Measurements from ENCODE around the gene CHRNB2.

The CHRNB2 gene

DNA sequence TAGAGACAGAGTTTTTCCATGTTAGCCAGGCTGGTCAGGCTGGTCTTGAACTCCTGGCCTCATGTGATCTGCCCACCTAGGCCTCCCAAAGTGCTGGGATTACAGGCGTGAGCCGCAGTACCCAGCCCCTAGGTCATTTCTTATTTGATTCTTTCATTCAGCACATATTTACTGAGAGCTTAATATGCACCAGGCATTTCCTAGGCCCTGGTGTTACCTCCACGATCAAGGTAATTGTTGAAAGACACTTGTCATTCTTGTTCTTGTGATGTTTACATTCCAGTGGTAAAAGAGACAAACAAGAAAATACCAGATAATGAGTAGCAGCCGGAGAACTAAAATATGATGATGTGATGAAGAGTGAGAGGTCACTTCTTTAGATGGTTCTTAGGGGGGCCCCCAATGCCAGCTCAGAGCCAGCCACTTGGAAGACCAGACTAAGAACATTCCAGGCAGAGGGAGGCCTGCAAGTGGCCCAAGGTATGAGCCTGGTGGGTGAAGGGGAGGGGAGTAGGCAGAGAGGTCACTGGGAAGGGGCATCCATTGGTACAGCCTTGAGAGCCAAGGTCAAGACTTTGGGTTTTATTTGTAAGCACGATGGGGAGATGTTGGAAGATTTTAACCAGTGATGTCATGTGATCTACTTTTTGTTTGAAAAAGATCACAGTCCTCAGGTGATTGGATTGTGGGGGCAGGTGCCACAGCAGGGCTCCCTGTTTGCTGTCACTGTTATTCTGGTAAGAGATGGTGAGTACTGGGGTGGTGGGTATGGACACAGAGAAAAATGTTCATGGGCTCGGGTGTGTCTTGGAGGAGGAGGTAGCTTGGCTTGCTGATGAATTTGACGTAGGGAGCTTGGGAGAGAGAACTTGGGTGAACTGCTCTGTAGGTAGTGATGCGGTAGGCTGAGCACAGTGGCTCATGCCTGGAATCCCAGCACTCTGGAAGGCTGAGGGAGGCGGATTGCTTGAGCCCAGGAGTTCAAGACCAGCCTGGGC lies 27.8 kb upstream of the CHRNB2 start:
- H3K27ac ChIP-seq (ENCODE audit: low read length) = no peak overlapping the region
- no peak overlapping the region for H2AFZ ChIP-seq (ENCODE audit: low read length)
- DNase-seq = no peak
- no peak overlapping the region for H3K4me3 ChIP-seq (ENCODE audit: low read length)
- H3K79me2 ChIP-seq (ENCODE audit: low read length) = no peaks in the 10 kb centered on the region
- no peaks in the 10 kb centered on the region for H3K9me2 ChIP-seq (replicated peaks; ENCODE audit: insufficient read depth, low read length)
- no peak overlapping the region for H3K9ac ChIP-seq (ENCODE audit: low read length)
- TF ChIP-seq EZH2 (optimal IDR thresholded peaks at IDR 0.05; ENCODE audit: low read depth, low read length) (no peak), EZH2phosphoT487 (IDR thresholded peaks at IDR 0.05; ENCODE audit: low read length) (no peak)
- TF ChIP-seq, protein P1, sequence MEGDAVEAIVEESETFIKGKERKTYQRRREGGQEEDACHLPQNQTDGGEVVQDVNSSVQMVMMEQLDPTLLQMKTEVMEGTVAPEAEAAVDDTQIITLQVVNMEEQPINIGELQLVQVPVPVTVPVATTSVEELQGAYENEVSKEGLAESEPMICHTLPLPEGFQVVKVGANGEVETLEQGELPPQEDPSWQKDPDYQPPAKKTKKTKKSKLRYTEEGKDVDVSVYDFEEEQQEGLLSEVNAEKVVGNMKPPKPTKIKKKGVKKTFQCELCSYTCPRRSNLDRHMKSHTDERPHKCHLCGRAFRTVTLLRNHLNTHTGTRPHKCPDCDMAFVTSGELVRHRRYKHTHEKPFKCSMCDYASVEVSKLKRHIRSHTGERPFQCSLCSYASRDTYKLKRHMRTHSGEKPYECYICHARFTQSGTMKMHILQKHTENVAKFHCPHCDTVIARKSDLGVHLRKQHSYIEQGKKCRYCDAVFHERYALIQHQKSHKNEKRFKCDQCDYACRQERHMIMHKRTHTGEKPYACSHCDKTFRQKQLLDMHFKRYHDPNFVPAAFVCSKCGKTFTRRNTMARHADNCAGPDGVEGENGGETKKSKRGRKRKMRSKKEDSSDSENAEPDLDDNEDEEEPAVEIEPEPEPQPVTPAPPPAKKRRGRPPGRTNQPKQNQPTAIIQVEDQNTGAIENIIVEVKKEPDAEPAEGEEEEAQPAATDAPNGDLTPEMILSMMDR (IDR thresholded peaks at IDR 0.05; ENCODE audit: low read length) = no peak
- H4K20me1 ChIP-seq (ENCODE audit: insufficient read depth, low read length) = no peaks in the 10 kb centered on the region
- no peaks in the 10 kb centered on the region for H3K4me1 ChIP-seq (ENCODE audit: low read length)
- no peaks in the 10 kb centered on the region for H3K9me3 ChIP-seq (replicated peaks; ENCODE audit: insufficient read depth, low read length)
- H3K36me3 ChIP-seq (replicated peaks; ENCODE audit: insufficient read depth, low read length) = no peaks in the 10 kb centered on the region
- H3F3A ChIP-seq (ENCODE audit: insufficient read depth, low read length) = no peaks in the 10 kb centered on the region
- H3K27me3 ChIP-seq (replicated peaks; ENCODE audit: insufficient read depth, low read length) = no peaks in the 10 kb centered on the region
- H3K4me2 ChIP-seq (ENCODE audit: low read depth, low read length) = no peak overlapping the region

GRCh38 chr1:154541231-154541630 lies 26.3 kb upstream of the CHRNB2 start:
- Histone ChIP-seq H3K36me3 (replicated peaks; ENCODE audit: insufficient read depth, low read length) (no peaks in the 10 kb centered on the region), H3K9ac (ENCODE audit: low read length) (no peak overlapping the region), H3K9me3 (replicated peaks; ENCODE audit: insufficient read depth, low read length) (no peaks in the 10 kb centered on the region), H4K20me1 (ENCODE audit: insufficient read depth, low read length) (no peaks in the 10 kb centered on the region), H3K79me2 (ENCODE audit: low read length) (no peaks in the 10 kb centered on the region), H3K27me3 (replicated peaks; ENCODE audit: insufficient read depth, low read length) (no peaks in the 10 kb centered on the region), H3F3A (ENCODE audit: insufficient read depth, low read length) (no peaks in the 10 kb centered on the region), H3K4me3 (ENCODE audit: low read length) (no peak overlapping the region), H3K4me2 (ENCODE audit: low read depth, low read length) (no peak overlapping the region), H3K9me2 (replicated peaks; ENCODE audit: insufficient read depth, low read length) (no peaks in the 10 kb centered on the region), H3K27ac (ENCODE audit: low read length) (no peak overlapping the region), H3K4me1 (ENCODE audit: low read length) (no peaks in the 10 kb centered on the region), H2AFZ (ENCODE audit: low read length) (no peak overlapping the region)
- no peak for DNase-seq
- TF ChIP-seq, protein P1 (IDR thresholded peaks at IDR 0.05; ENCODE audit: low read length) = no peak
- TF ChIP-seq EZH2 (optimal IDR thresholded peaks at IDR 0.05; ENCODE audit: low read depth, low read length) = no peak
- TF ChIP-seq EZH2phosphoT487 (IDR thresholded peaks at IDR 0.05; ENCODE audit: low read length) = no peak

DNA sequence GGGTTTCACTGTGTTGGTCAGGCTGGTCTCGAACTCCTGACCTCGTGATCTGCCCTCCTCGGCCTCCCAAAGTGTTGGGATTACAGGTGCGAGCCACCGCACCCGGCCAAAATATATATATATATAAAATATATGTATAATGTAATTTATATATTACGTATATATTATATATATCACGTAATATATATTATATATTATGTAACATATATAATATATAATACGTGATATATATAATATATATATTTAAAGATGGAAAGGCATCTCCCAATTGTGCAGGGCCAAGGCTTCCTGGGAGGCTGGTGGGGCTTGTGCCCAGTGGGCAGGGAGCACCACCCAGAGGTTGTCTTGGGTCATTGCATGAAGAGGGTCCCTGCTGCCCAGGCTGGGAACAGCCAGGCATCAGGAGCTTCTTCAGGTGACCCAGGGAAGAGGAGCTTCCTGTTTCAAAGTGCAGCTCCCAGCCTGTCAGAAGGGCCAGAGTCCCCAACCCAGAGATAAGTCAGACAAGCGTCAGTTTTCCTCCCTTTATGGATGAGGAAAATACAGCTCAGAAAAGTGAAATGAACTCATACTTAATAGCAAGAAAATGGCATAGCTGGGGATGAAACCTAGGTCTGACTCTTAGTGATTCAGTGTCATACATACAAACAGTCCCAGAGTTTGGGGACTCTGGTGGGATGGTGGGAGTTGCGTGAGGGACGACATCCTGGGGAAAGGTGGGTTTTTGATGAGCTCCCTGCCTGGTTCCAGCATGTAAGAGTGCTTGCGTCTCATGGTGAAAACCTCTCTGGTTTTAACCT lies 21.1 kb upstream of the CHRNB2 start:
- no peaks in the 10 kb centered on the region for H3K27me3 ChIP-seq (replicated peaks; ENCODE audit: insufficient read depth, low read length)
- peaks cover 7% of the 10 kb centered on the region; the same call in 1 of the 2 replicates for H3F3A ChIP-seq (ENCODE audit: insufficient read depth, low read length)
- no peak overlapping the region for H3K9ac ChIP-seq (ENCODE audit: low read length)
- peaks cover 14% of the 10 kb centered on the region for H3K4me1 ChIP-seq (ENCODE audit: low read length)
- H4K20me1 ChIP-seq (ENCODE audit: insufficient read depth, low read length) = 0 out of 2 replicates have a peak, but pooled peaks cover 5% of the 10 kb centered on the region
- H2AFZ ChIP-seq (ENCODE audit: low read length) = no peak overlapping the region
- no peak overlapping the region for H3K4me3 ChIP-seq (ENCODE audit: low read length)
- TF ChIP-seq, protein P1 (IDR thresholded peaks at IDR 0.05; ENCODE audit: low read length) = peak; percentile 80
- TF ChIP-seq EZH2phosphoT487 (IDR thresholded peaks at IDR 0.05; ENCODE audit: low read length) = no peak
- no peak overlapping the region for H3K4me2 ChIP-seq (ENCODE audit: low read depth, low read length)
- peaks cover 8% of the 10 kb centered on the region for H3K36me3 ChIP-seq (replicated peaks; ENCODE audit: insufficient read depth, low read length)
- peak; percentile 70 for DNase-seq
- H3K27ac ChIP-seq (ENCODE audit: low read length) = no peak overlapping the region
- H3K79me2 ChIP-seq (ENCODE audit: low read length) = no peaks in the 10 kb centered on the region
- H3K9me2 ChIP-seq (replicated peaks; ENCODE audit: insufficient read depth, low read length) = no peaks in the 10 kb centered on the region
- H3K9me3 ChIP-seq (replicated peaks; ENCODE audit: insufficient read depth, low read length) = no peaks in the 10 kb centered on the region

All from MM.1S (cell line).